ENCODE measurements around the gene TRMO.
"Not testable (repeated sequence)": the region's sequence is repeated elsewhere in the genome, so short reads cannot be mapped to it uniquely, and the experiment has no call there.

The TRMO gene

GRCh38 chr9:97958812-97959511 lies 36.7 kb upstream of the TRMO start:
- Histone ChIP-seq H3K36me3 (ENCODE audit: insufficient read depth, low read length) (no peaks in the 10 kb centered on the region), H3K27me3 (ENCODE audit: control insufficient read depth, insufficient read depth, low read length) (peaks cover 18% of the 10 kb centered on the region), H3K4me2 (ENCODE audit: low read length) (no peak overlapping the region), H3K9ac (ENCODE audit: low read depth, low read length) (no peak overlapping the region), H3K4me3 (ENCODE audit: low read length) (no peak overlapping the region), H3K4me1 (ENCODE audit: control insufficient read depth, insufficient read depth, low read length) (peaks cover 4% of the 10 kb centered on the region), H3K9me3 (replicated peaks; ENCODE audit: low read length) (no peaks in the 10 kb centered on the region)

GRCh38 chr9:97956331-97956730 lies 34.0 kb upstream of the TRMO start:
- Histone ChIP-seq H3K9ac (ENCODE audit: low read depth, low read length) (no peak overlapping the region), H3K4me3 (ENCODE audit: low read length) (no peak overlapping the region), H3K4me2 (ENCODE audit: low read length) (no peak overlapping the region), H3K4me1 (ENCODE audit: control insufficient read depth, insufficient read depth, low read length) (peaks cover 4% of the 10 kb centered on the region), H3K27me3 (ENCODE audit: control insufficient read depth, insufficient read depth, low read length) (peaks cover 21% of the 10 kb centered on the region), H3K9me3 (replicated peaks; ENCODE audit: low read length) (no peaks in the 10 kb centered on the region), H3K36me3 (ENCODE audit: insufficient read depth, low read length) (no peaks in the 10 kb centered on the region)

GRCh38 chr9:97954550-97954989 lies 32.3 kb upstream of the TRMO start:
- Histone ChIP-seq H3K4me1 (ENCODE audit: control insufficient read depth, insufficient read depth, low read length) (peaks cover 4% of the 10 kb centered on the region), H3K4me2 (ENCODE audit: low read length) (no peak overlapping the region), H3K27me3 (ENCODE audit: control insufficient read depth, insufficient read depth, low read length) (peaks cover 24% of the 10 kb centered on the region), H3K9ac (ENCODE audit: low read depth, low read length) (no peak overlapping the region), H3K9me3 (replicated peaks; ENCODE audit: low read length) (no peaks in the 10 kb centered on the region), H3K4me3 (ENCODE audit: low read length) (no peak overlapping the region), H3K36me3 (ENCODE audit: insufficient read depth, low read length) (no peaks in the 10 kb centered on the region)

- not testable (repeated sequence) for H3K36me3 ChIP-seq (ENCODE audit: insufficient read depth, low read length); H3K4me1 ChIP-seq (ENCODE audit: control insufficient read depth, insufficient read depth, low read length); H3K9ac ChIP-seq (ENCODE audit: low read depth, low read length); H3K4me3 ChIP-seq (ENCODE audit: low read length); H3K4me2 ChIP-seq (ENCODE audit: low read length); H3K9me3 ChIP-seq (replicated peaks; ENCODE audit: low read length)
- peaks cover 24% of the 10 kb centered on the region for H3K27me3 ChIP-seq (ENCODE audit: control insufficient read depth, insufficient read depth, low read length)
These were observed 28.6 kb upstream of the TRMO start for GRCh38 chr9:97950873-97951272.

GRCh38 chr9:97947094-97947493 lies 24.8 kb upstream of the TRMO start:
- H3K9ac ChIP-seq (ENCODE audit: low read depth, low read length); H3K4me3 ChIP-seq (ENCODE audit: low read length); H3K4me2 ChIP-seq (ENCODE audit: low read length); H3K4me1 ChIP-seq (ENCODE audit: control insufficient read depth, insufficient read depth, low read length); H3K9me3 ChIP-seq (replicated peaks; ENCODE audit: low read length); H3K36me3 ChIP-seq (ENCODE audit: insufficient read depth, low read length): not testable (repeated sequence)
- H3K27me3 ChIP-seq (ENCODE audit: control insufficient read depth, insufficient read depth, low read length), result peaks cover 34% of the 10 kb centered on the region

- not testable (repeated sequence) for H3K9me3 ChIP-seq (replicated peaks; ENCODE audit: low read length); H3K36me3 ChIP-seq (ENCODE audit: insufficient read depth, low read length); H3K9ac ChIP-seq (ENCODE audit: low read depth, low read length); H3K4me1 ChIP-seq (ENCODE audit: control insufficient read depth, insufficient read depth, low read length); H3K4me3 ChIP-seq (ENCODE audit: low read length); H3K4me2 ChIP-seq (ENCODE audit: low read length)
- peaks cover 41% of the 10 kb centered on the region for H3K27me3 ChIP-seq (ENCODE audit: control insufficient read depth, insufficient read depth, low read length)
These were observed 23.2 kb upstream of the TRMO start for GRCh38 chr9:97945470-97945869.

- no peaks in the 10 kb centered on the region for H3K9me3 ChIP-seq (replicated peaks; ENCODE audit: low read length)
- no peaks in the 10 kb centered on the region for H3K36me3 ChIP-seq (ENCODE audit: insufficient read depth, low read length)
- no peak overlapping the region for H3K4me2 ChIP-seq (ENCODE audit: low read length)
- no peaks in the 10 kb centered on the region for H3K4me1 ChIP-seq (ENCODE audit: control insufficient read depth, insufficient read depth, low read length)
- H3K4me3 ChIP-seq (ENCODE audit: low read length), result no peak overlapping the region
- peaks cover 50% of the 10 kb centered on the region for H3K27me3 ChIP-seq (ENCODE audit: control insufficient read depth, insufficient read depth, low read length)
- H3K9ac ChIP-seq (ENCODE audit: low read depth, low read length), result no peak overlapping the region
These were observed 22.3 kb upstream of the TRMO start for GRCh38 chr9:97944612-97945011.

- Histone ChIP-seq H3K4me1 (ENCODE audit: control insufficient read depth, insufficient read depth, low read length) (no peaks in the 10 kb centered on the region), H3K9me3 (replicated peaks; ENCODE audit: low read length) (no peaks in the 10 kb centered on the region), H3K4me2 (ENCODE audit: low read length) (no peak overlapping the region), H3K9ac (ENCODE audit: low read depth, low read length) (no peak overlapping the region), H3K27me3 (ENCODE audit: control insufficient read depth, insufficient read depth, low read length) (peaks cover 62% of the 10 kb centered on the region), H3K4me3 (ENCODE audit: low read length) (no peak overlapping the region), H3K36me3 (ENCODE audit: insufficient read depth, low read length) (no peaks in the 10 kb centered on the region)
These were observed 21.1 kb upstream of the TRMO start for GRCh38 chr9:97943308-97943855.

GRCh38 chr9:97941323-97941722 lies 19.0 kb upstream of the TRMO start:
- Histone ChIP-seq H3K27me3 (ENCODE audit: control insufficient read depth, insufficient read depth, low read length) (peaks cover 80% of the 10 kb centered on the region), H3K9me3 (replicated peaks; ENCODE audit: low read length) (no peaks in the 10 kb centered on the region), H3K4me3 (ENCODE audit: low read length) (no peak overlapping the region), H3K4me1 (ENCODE audit: control insufficient read depth, insufficient read depth, low read length) (no peaks in the 10 kb centered on the region), H3K4me2 (ENCODE audit: low read length) (no peak overlapping the region), H3K36me3 (ENCODE audit: insufficient read depth, low read length) (no peaks in the 10 kb centered on the region), H3K9ac (ENCODE audit: low read depth, low read length) (no peak overlapping the region)

GRCh38 chr9:97940741-97941140 lies 18.4 kb upstream of the TRMO start:
- no peaks in the 10 kb centered on the region for H3K4me1 ChIP-seq (ENCODE audit: control insufficient read depth, insufficient read depth, low read length)
- H3K4me3 ChIP-seq (ENCODE audit: low read length), result no peak overlapping the region
- H3K36me3 ChIP-seq (ENCODE audit: insufficient read depth, low read length), result no peaks in the 10 kb centered on the region
- H3K9ac ChIP-seq (ENCODE audit: low read depth, low read length), result no peak overlapping the region
- H3K4me2 ChIP-seq (ENCODE audit: low read length), result no peak overlapping the region
- no peaks in the 10 kb centered on the region for H3K9me3 ChIP-seq (replicated peaks; ENCODE audit: low read length)
- H3K27me3 ChIP-seq (ENCODE audit: control insufficient read depth, insufficient read depth, low read length), result peaks cover 86% of the 10 kb centered on the region

- Histone ChIP-seq H3K9ac (ENCODE audit: low read depth, low read length) (no peak overlapping the region), H3K9me3 (replicated peaks; ENCODE audit: low read length) (no peaks in the 10 kb centered on the region), H3K4me2 (ENCODE audit: low read length) (no peak overlapping the region), H3K36me3 (ENCODE audit: insufficient read depth, low read length) (no peaks in the 10 kb centered on the region), H3K27me3 (ENCODE audit: control insufficient read depth, insufficient read depth, low read length) (peaks cover 91% of the 10 kb centered on the region), H3K4me1 (ENCODE audit: control insufficient read depth, insufficient read depth, low read length) (no peaks in the 10 kb centered on the region), H3K4me3 (ENCODE audit: low read length) (no peak overlapping the region)
These were observed 17.9 kb upstream of the TRMO start for GRCh38 chr9:97940233-97940632.

GRCh38 chr9:97938081-97938644 lies 15.9 kb upstream of the TRMO start, which contains the start of gene HEMGN:
Gene HEMGN, minus strand, starts transcription at chr9:97938172. Its CDS starts 36 bp downstream, at chr9:97938136.
- no peaks in the 10 kb centered on the region for H3K4me1 ChIP-seq (ENCODE audit: control insufficient read depth, insufficient read depth, low read length)
- H3K9ac ChIP-seq (ENCODE audit: low read depth, low read length), result no peak within 1 kb of the TSS
- no peak within 1 kb of the TSS for H3K4me2 ChIP-seq (ENCODE audit: low read length)
- no peak within 1 kb of the TSS for H3K4me3 ChIP-seq (ENCODE audit: low read length)
- H3K36me3 ChIP-seq (ENCODE audit: insufficient read depth, low read length), result no peaks in the 10 kb centered on the region
- H3K27me3 ChIP-seq (ENCODE audit: control insufficient read depth, insufficient read depth, low read length), result peaks cover 90% of the 10 kb centered on the region
- H3K9me3 ChIP-seq (replicated peaks; ENCODE audit: low read length), result no peaks in the 10 kb centered on the region

Measured in skeletal muscle satellite cell (primary cell).